Stimulated activated effector memory CD8-positive, alpha-beta T cell treated with anti-CD3 and anti-CD28 coated beads, Interleukin-12 subunit alpha, Interleukin-12 subunit beta, amount 100 ng/mL, for 72 hours (primary cell): Measurements from ENCODE around the gene RCAN3.
"Not testable (repeated sequence)": the region's sequence is repeated elsewhere in the genome, so short reads cannot be mapped to it uniquely, and the experiment has no call there.

Source experiments
- ATAC-seq: fragments of 150-1000 bp; cut with Tn5 transposase; 2 replicates; pipeline ENCODE4 v1.10.0; 2021
- DNase-seq, 2 donors: peaks; one replicate each; pipeline ENCODE4 v3.0.0; 2021 to 2022; ENCODE audit warnings: low spot score in 2 of 2
- H3K27ac Mint-ChIP-seq: one replicate; pipeline ENCODE4 v1.8.0; 2022; ENCODE audit warnings: mild to moderate bottlenecking, mixed read lengths
- H3K36me3 Mint-ChIP-seq: one replicate; pipeline ENCODE4 v1.8.0; 2022; ENCODE audit warnings: mild to moderate bottlenecking, mixed read lengths
- H3K4me1 Mint-ChIP-seq: one replicate; pipeline ENCODE4 v1.8.0; 2022; ENCODE audit warnings: mixed read lengths
- H3K4me3 Mint-ChIP-seq: one replicate; pipeline ENCODE4 v1.8.0; 2022; ENCODE audit warnings: mild to moderate bottlenecking, mixed read lengths
- H3K9me3 Mint-ChIP-seq: one replicate; pipeline ENCODE4 v1.8.0; 2022; ENCODE audit warnings: mixed read lengths

Gene RCAN3

GRCh38 chr1:24476571-24476970 lies 26.1 kb upstream of the RCAN3 start:
- no peaks in the 10 kb centered on the region for H3K36me3 Mint-ChIP-seq
- ATAC-seq (no peak), DNase-seq (no peak)
- peaks cover 9% of the 10 kb centered on the region for H3K4me1 Mint-ChIP-seq
- no peaks in the 10 kb centered on the region for H3K9me3 Mint-ChIP-seq
- no peak overlapping the region for H3K27ac Mint-ChIP-seq
- no peak overlapping the region for H3K4me3 Mint-ChIP-seq

GRCh38 chr1:24477309-24477708 lies 25.3 kb upstream of the RCAN3 start:
- H3K36me3 Mint-ChIP-seq, result no peaks in the 10 kb centered on the region
- no peaks in the 10 kb centered on the region for H3K9me3 Mint-ChIP-seq
- no peak overlapping the region for H3K27ac Mint-ChIP-seq
- no peak for DNase-seq
- H3K4me1 Mint-ChIP-seq, result peaks cover 16% of the 10 kb centered on the region
- H3K4me3 Mint-ChIP-seq, result no peak overlapping the region
- no peak for ATAC-seq

- DNase-seq (no peak), ATAC-seq (peak; percentile 84)
- Mint-ChIP-seq H3K27ac (peak overlapping the region; percentile 88), H3K36me3 (peaks cover 5% of the 10 kb centered on the region), H3K9me3 (no peaks in the 10 kb centered on the region), H3K4me1 (peaks cover 25% of the 10 kb centered on the region), H3K4me3 (peak overlapping the region; percentile 42)
These were observed 21.5 kb upstream of the RCAN3 start for GRCh38 chr1:24481101-24481500.

GRCh38 chr1:24481843-24482610 lies 20.6 kb upstream of the RCAN3 start:
- ATAC-seq, result peak; percentile 70
- H3K9me3 Mint-ChIP-seq, result no peaks in the 10 kb centered on the region
- H3K4me1 Mint-ChIP-seq, result peaks cover 32% of the 10 kb centered on the region

GRCh38 chr1:24483441-24483840 lies 19.2 kb upstream of the RCAN3 start:
- Mint-ChIP-seq H3K36me3 (peaks cover 5% of the 10 kb centered on the region), H3K4me3 (no peak overlapping the region), H3K9me3 (no peaks in the 10 kb centered on the region), H3K4me1 (peaks cover 39% of the 10 kb centered on the region), H3K27ac (peak overlapping the region; percentile 32)
- ATAC-seq (no peak), DNase-seq (no peak)

More at GRCh38 chr1:24481843-24482610, 20.6 kb upstream of the RCAN3 start:
- DNase-seq, result no peak
- Mint-ChIP-seq H3K27ac (peak overlapping the region; percentile 88), H3K4me3 (peak overlapping the region; percentile 42), H3K36me3 (peaks cover 5% of the 10 kb centered on the region)

GRCh38 chr1:24484199-24484598 lies 18.4 kb upstream of the RCAN3 start:
- H3K36me3 Mint-ChIP-seq, result peaks cover 5% of the 10 kb centered on the region
- ATAC-seq (no peak), DNase-seq (no peak)
- peak overlapping the region; percentile 69 for H3K27ac Mint-ChIP-seq
- no peaks in the 10 kb centered on the region for H3K9me3 Mint-ChIP-seq
- H3K4me1 Mint-ChIP-seq, result peaks cover 40% of the 10 kb centered on the region
- no peak overlapping the region for H3K4me3 Mint-ChIP-seq

- Mint-ChIP-seq H3K9me3 (no peaks in the 10 kb centered on the region), H3K27ac (peak overlapping the region; percentile 78), H3K4me3 (peak overlapping the region; percentile 13), H3K4me1 (peaks cover 31% of the 10 kb centered on the region), H3K36me3 (peaks cover 5% of the 10 kb centered on the region)
- DNase-seq (no peak), ATAC-seq (no peak)
These were observed 16.1 kb upstream of the RCAN3 start for GRCh38 chr1:24486331-24487065.

GRCh38 chr1:24487455-24487854 lies 15.2 kb upstream of the RCAN3 start:
- H3K27ac Mint-ChIP-seq, result peak overlapping the region; percentile 78
- DNase-seq, result no peak
- no peaks in the 10 kb centered on the region for H3K9me3 Mint-ChIP-seq
- H3K36me3 Mint-ChIP-seq, result peaks cover 5% of the 10 kb centered on the region
- H3K4me3 Mint-ChIP-seq, result peak overlapping the region; percentile 13
- H3K4me1 Mint-ChIP-seq, result peaks cover 23% of the 10 kb centered on the region
- ATAC-seq, result no peak

GRCh38 chr1:24488159-24488558 lies 14.5 kb upstream of the RCAN3 start:
- peaks cover 23% of the 10 kb centered on the region for H3K4me1 Mint-ChIP-seq
- H3K36me3 Mint-ChIP-seq, H3K9me3 Mint-ChIP-seq, DNase-seq, H3K4me3 Mint-ChIP-seq: not testable (repeated sequence)
- ATAC-seq, result peak; percentile 79
- H3K27ac Mint-ChIP-seq, result peak overlapping the region; percentile 32

- Mint-ChIP-seq H3K36me3 (no peaks in the 10 kb centered on the region), H3K4me1 (peaks cover 15% of the 10 kb centered on the region), H3K4me3 (no peak overlapping the region), H3K9me3 (no peaks in the 10 kb centered on the region), H3K27ac (no peak overlapping the region)
- DNase-seq (no peak), ATAC-seq (no peak)
These were observed 13.0 kb upstream of the RCAN3 start for GRCh38 chr1:24489674-24490073.

GRCh38 chr1:24490101-24490781 lies 12.4 kb upstream of the RCAN3 start:
- DNase-seq (no peak), ATAC-seq (no peak)
- Mint-ChIP-seq H3K4me1 (peaks cover 15% of the 10 kb centered on the region), H3K27ac (no peak overlapping the region), H3K36me3 (no peaks in the 10 kb centered on the region), H3K4me3 (no peak overlapping the region), H3K9me3 (no peaks in the 10 kb centered on the region)

- Mint-ChIP-seq H3K27ac (no peak overlapping the region), H3K36me3 (no peaks in the 10 kb centered on the region), H3K4me1 (peaks cover 11% of the 10 kb centered on the region), H3K4me3 (no peak overlapping the region), H3K9me3 (no peaks in the 10 kb centered on the region)
- ATAC-seq (no peak), DNase-seq (no peak)
These were observed 10.9 kb upstream of the RCAN3 start for GRCh38 chr1:24491577-24492360.

GRCh38 chr1:24492935-24493334 lies 9.7 kb upstream of the RCAN3 start:
- H3K36me3 Mint-ChIP-seq, result not testable (repeated sequence)

GRCh38 chr1:24493785-24494184 lies 8.9 kb upstream of the RCAN3 start:
- H3K27ac Mint-ChIP-seq, result no peak overlapping the region
- no peaks in the 10 kb centered on the region for H3K9me3 Mint-ChIP-seq
- DNase-seq (no peak), ATAC-seq (no peak)
- peaks cover 10% of the 10 kb centered on the region for H3K4me1 Mint-ChIP-seq
- H3K36me3 Mint-ChIP-seq, result no peaks in the 10 kb centered on the region
- no peak overlapping the region for H3K4me3 Mint-ChIP-seq

More at GRCh38 chr1:24492935-24493334, 9.7 kb upstream of the RCAN3 start:
- not testable (repeated sequence) for ATAC-seq, H3K9me3 Mint-ChIP-seq, H3K27ac Mint-ChIP-seq, H3K4me3 Mint-ChIP-seq, H3K4me1 Mint-ChIP-seq, DNase-seq

GRCh38 chr1:24498589-24498988 lies 4.0 kb upstream of the RCAN3 start:
- DNase-seq, result no peak
- Mint-ChIP-seq H3K27ac (peak overlapping the region; percentile 20), H3K4me3 (peak overlapping the region; percentile 10), H3K36me3 (peaks cover 6% of the 10 kb centered on the region), H3K4me1 (peaks cover 43% of the 10 kb centered on the region), H3K9me3 (peaks cover 3% of the 10 kb centered on the region)
- peak; percentile 11 for ATAC-seq
